Ammon's horn (tissue), 1 donor: Measurements from ENCODE around the gene ARHGAP22.

Experiments used
- DNase-seq: peaks from one replicate; pipeline ENCODE4 v3.0.0-alpha.2; 2016; ENCODE audit warnings: low spot score

Gene ARHGAP22

DNA sequence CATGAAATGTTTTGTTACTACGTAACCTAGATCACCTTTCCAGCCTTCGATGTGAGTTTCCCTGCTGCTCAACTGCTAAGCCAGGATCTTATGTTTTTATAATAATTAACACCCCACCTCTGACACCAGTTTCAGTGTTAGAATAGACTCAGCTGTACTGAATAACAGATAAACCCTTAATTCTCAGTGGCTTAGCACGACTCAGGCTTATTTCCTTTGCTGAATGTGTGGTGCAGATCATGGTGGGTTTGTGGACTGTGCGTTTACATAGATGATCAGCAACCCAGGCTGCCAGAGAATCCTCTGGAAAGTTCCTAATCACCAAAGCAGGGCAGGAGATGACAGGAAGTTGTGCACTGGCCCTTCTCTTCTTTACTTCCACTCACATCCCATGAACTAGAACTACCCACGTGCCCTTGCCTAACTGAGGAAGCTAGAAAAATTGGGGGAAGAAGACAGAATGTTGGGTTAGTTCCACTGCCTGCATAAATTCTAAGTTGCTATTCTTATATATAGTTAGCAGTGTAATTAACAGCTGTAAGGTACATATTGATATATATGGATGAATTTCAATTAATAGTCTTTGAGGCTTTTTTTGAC, 186.6 kb downstream of the ARHGAP22 start:
- no peak for DNase-seq

DNA sequence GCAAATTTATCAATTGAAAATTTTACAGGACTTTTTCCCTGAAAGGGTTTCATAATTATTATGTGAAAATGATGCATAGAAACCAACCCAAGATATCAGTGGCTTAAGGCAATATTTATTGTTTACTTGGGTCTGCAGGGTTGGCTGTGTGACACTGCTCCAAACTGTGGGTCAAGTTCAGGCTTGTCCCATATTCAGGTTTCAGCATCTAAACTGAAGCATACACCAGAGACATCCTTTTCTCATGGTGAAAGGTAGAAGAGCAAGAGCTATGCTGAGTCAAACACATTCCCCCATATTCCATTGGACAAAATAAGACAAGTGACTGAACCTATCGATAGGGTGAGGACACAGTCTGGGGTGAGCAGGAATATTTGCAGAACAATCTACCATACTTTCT, 187.5 kb downstream of the ARHGAP22 start:
- DNase-seq, result no peak

DNA sequence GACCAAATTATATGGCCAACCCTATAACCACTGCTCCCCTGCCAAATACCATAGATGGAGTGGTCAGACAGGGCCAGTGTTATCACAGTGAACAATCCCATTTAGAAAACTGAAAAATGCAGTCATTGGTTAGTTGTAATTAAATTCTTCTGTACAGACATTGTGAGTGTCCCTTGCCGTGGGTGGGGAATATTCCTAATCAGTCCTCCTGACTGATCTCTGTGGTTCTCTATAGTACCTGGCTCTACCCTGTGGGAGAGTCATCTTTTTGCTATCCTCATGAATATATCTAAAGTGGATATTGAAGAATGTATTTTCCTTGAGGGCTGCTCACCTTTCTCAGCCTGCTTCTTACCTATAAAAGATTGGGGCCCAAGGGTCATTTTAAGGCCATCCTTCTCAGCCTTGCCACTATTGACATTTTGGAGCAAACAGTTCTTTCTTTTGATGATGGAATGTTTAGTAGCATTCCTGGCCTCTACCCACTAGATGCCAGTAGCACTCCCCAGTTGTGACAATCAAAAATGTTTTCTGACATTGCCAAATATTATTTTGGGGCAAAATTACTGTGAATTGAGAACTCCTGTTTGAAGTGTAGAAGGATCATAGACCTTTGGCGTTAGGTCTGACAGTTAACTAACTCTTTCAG, 188.2 kb downstream of the ARHGAP22 start:
- DNase-seq, result no peak

GRCh38 chr10:48414778-48415177, 190.1 kb downstream of the ARHGAP22 start:
- DNase-seq, result no peak

DNA sequence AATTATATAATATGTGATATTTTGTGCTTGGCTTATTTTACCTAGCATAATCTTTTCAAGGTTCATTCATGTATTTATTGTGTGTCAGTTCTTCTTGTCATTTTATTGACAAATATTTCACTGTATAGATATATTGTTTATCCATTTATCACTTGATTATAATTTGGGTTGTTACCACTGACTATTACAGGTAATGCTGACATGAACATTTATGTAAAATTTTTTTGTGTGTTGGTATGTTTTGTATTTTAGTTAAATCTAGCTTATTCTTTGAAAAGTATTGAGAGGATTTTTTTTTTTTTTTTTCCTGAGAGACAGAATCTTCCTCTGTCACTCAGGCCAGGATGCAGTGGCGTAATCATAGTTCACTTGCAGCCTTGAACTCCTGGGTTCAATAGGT, 190.7 kb downstream of the ARHGAP22 start:
- no peak for DNase-seq

GRCh38 chr10:48412933-48413332, 191.9 kb downstream of the ARHGAP22 start:
- DNase-seq, result no peak

GRCh38 chr10:48412081-48412480, 192.8 kb downstream of the ARHGAP22 start:
- DNase-seq, result no peak

DNA sequence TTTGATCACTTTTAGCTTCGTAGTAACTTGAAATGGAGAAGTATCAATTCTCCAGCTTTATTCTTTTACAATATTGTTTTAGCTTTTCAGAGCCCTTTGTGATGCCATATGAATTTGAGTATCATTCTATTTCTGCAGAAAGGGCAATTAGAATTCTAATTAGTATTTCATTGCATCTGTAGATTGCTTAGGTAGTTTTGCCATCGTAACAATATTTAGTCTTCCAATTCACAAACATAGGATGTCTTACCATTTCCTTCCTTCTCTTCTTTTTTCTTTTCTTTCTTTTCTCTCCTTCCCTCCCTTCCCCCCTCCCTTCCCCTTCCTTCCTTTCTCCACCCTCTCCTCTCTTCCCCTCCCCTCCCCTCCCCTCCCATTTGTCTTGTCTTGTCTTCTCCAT, 193.4 kb downstream of the ARHGAP22 start:
- no peak for DNase-seq

GRCh38 chr10:48410503-48410902, 194.4 kb downstream of the ARHGAP22 start:
- no peak for DNase-seq

GRCh38 chr10:48406658-48407057, 198.2 kb downstream of the ARHGAP22 start:
- DNase-seq, result no peak

- DNase-seq, result no peak
Measured at GRCh38 chr10:48406204-48406603, 198.7 kb downstream of the ARHGAP22 start.

GRCh38 chr10:48404646-48405045, 200.2 kb downstream of the ARHGAP22 start:
- DNase-seq, result no peak

DNA sequence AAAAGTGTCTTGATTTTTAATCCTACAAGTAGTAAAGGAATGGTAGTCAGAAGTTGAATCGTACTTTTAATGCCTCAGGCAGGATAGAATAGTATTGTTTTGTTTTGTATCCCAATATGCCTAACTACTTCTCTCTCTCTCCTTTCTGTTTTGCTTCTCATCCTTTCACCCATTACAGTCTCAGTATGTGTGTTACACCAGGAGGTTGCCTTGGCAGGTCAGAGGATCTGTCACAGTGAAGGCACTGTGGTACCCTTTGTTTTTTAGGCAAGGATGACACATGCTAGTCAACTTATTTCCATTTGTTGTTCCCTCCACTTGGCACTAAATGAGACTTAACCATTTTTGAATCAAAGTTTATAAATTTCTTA, 204.0 kb downstream of the ARHGAP22 start:
- no peak for DNase-seq

GRCh38 chr10:48400129-48400849, 204.6 kb downstream of the ARHGAP22 start:
- no peak for DNase-seq

DNA sequence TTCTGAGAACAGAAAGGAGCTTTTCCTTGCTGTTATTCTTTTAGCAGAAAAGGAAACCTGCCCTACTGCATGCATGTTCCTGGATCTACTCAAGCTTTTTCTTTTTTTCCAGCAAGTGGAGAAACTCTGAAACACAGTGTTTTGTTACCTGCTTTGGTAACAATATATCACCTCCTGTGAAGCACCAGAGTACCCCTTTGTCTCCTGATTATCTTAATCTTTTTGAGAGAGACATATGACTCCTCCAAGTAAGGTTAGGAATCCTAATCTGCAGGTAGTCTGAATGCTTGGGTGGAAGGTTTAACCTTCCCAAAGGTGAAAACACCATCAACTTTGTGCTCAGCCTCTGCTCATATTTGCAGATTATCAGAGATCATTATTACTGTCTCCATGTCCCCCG, 205.3 kb downstream of the ARHGAP22 start:
- DNase-seq, result no peak

DNA sequence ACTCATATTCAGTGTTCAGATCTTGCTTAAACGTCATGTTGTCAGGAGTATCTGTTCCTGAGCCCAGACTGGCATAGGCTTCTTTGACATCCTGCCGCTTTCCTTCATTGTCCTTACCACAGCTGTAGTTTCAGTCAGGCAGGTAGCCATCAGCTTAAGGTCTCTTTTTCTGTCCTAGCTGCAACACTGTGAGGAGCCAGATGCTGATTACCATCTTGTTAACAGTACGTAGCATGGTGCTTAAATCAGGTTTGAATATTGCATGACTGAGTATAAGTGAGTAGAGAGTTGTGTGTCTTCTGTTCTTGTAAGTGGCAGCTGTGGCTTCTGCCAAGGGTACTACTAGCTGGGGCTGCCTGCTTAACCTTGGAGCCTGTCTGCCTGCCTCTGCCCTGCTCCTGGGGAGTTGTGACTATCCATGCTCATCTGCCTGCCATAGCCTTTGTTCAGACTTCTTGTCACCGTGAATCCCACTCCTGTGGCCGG, 205.8 kb downstream of the ARHGAP22 start:
- DNase-seq, result peak; percentile 13

DNA sequence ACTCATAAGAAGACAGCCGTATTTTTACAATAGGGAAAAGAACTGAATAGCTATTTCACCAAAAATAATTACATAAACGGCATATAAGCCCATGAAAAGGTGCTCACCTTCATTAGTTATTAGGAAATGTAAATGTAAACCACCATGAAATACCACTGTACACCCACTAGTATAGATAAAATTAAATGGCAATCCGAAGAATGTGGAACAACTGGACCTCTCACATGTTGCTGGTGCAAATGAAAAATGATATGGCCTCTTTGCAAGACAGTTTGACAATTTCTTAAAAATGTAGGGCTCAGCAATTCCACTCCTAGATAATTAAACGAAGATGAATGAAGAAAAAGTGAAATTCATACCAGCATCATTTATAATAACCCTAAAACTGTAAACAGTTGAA, 206.6 kb downstream of the ARHGAP22 start:
- DNase-seq, result no peak
